ENCODE measurements around the gene KLF16.

Gene KLF16

GRCh38 chr19:1839658-1840540 lies 23.5 kb downstream of the KLF16 start:
- DNase-seq: no peak

GRCh38 chr19:1837625-1838105 lies 25.7 kb downstream of the KLF16 start:
- no peak for DNase-seq

- no peak for DNase-seq
Measured at GRCh38 chr19:1837222-1837565, 26.2 kb downstream of the KLF16 start.

- no peak for DNase-seq
Measured at GRCh38 chr19:1836458-1837221, 26.7 kb downstream of the KLF16 start.

GRCh38 chr19:1833540-1833939 lies 29.8 kb downstream of the KLF16 start:
- DNase-seq: no peak

- DNase-seq: no peak
Measured at GRCh38 chr19:1832046-1832663, 31.2 kb downstream of the KLF16 start.

- DNase-seq: no peak
Measured at GRCh38 chr19:1830978-1831377, 32.4 kb downstream of the KLF16 start.

GRCh38 chr19:1830568-1830967 lies 32.8 kb downstream of the KLF16 start:
- no peak for DNase-seq

GRCh38 chr19:1829958-1830357 lies 33.4 kb downstream of the KLF16 start:
- no peak for DNase-seq

GRCh38 chr19:1828279-1829238 lies 34.8 kb downstream of the KLF16 start:
- DNase-seq: no peak

GRCh38 chr19:1827566-1828278 lies 35.7 kb downstream of the KLF16 start:
- no peak for DNase-seq

GRCh38 chr19:1826557-1827521 lies 36.5 kb downstream of the KLF16 start:
- DNase-seq: no peak

- peak; percentile 36 for DNase-seq
Measured at GRCh38 chr19:1825909-1826556, 37.3 kb downstream of the KLF16 start.

GRCh38 chr19:1824252-1824622 lies 39.1 kb downstream of the KLF16 start:
- no peak for DNase-seq

GRCh38 chr19:1823539-1824251 lies 39.7 kb downstream of the KLF16 start:
- no peak for DNase-seq

GRCh38 chr19:1823020-1823419 lies 40.4 kb downstream of the KLF16 start:
- no peak for DNase-seq

- no peak for DNase-seq
Measured at GRCh38 chr19:1822210-1822609, 41.2 kb downstream of the KLF16 start.

- DNase-seq: no peak
Measured at GRCh38 chr19:1819341-1820255, 43.8 kb downstream of the KLF16 start.

Measured in MV-4-11 (cell line).